ENCODE measurements around the gene HP1BP3. TPM values are rescaled to one million over a fixed set of nuclear protein-coding genes. Genes with fewer than 3 reads are reported as not detected.
"Not testable (repeated sequence)": the region's sequence is repeated elsewhere in the genome, so short reads cannot be mapped to it uniquely, and the experiment has no call there.

Gene HP1BP3, protein sequence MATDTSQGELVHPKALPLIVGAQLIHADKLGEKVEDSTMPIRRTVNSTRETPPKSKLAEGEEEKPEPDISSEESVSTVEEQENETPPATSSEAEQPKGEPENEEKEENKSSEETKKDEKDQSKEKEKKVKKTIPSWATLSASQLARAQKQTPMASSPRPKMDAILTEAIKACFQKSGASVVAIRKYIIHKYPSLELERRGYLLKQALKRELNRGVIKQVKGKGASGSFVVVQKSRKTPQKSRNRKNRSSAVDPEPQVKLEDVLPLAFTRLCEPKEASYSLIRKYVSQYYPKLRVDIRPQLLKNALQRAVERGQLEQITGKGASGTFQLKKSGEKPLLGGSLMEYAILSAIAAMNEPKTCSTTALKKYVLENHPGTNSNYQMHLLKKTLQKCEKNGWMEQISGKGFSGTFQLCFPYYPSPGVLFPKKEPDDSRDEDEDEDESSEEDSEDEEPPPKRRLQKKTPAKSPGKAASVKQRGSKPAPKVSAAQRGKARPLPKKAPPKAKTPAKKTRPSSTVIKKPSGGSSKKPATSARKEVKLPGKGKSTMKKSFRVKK
- 100 to 1,000 TPM; 253 to 311 TPM for total RNA-seq

DNA sequence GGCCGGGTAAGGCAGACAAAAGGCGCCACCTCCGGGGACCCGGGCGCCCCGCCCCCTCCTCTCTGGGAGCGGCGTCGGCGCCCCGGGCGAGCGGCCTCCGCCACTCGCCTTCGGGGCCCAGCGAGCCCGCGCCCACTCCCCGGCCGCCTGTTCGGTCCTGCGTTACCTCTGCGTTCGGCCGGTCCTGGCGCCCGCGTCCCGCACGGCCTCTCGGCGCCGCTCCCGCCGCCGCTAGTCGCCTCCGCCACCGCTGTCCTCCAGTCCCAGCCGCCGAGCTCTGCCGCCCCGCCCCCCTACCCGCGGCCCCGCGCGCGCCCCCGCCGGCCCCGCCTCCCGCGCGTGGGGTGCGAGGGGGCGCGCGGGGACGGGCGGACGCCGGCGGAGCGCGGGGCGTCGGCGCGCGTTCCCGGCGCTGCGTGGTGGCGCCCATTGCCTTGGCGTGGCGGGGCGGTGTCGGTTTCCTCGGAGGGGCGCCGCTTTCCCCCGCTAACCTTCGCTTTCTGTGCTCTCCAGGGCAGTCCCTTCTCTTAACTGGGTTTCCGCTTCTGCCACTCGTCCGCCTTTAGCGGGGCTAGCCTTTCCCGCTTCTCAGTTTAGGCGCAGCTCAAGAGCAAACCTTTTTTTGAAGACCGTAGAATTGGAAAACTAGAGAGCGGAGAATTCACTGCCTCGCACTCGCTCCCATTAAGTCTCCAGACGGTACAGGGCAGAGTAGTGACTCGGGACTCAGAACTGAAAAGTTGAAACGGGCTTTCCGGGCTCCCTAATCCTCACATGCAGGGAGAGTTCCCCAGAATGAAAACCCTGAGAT is at the start of gene HP1BP3:
Gene HP1BP3, minus strand, starts transcription at position 279 of the 811 bp plus-strand sequence. CDS start 6,867 bp downstream, outside the sequence.
- H3K9me3 Mint-ChIP-seq, result no peaks in the 10 kb centered on the region

DNA sequence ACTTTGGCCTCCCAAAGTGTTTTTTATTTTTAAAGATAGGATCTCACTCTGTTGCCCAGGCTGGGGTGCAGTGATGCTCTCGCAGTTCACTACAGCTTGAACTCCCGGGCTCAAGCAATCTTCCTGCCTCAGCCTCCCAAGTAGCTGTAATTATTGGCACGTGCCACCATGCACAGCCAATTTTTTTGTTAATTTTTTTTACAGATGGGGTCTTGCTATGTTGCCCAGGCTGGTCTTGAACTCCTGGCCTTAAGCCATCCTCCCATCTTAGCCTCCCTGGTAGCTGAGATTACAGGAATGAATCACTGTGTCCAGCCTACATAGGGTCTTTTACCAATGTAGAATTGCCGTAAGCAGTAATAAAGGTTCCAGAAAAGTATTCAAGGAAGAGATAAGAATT is 49.1 kb upstream of the HP1BP3 start:
- DNase-seq (ENCODE audit: low spot score in 2 of 2) (no peak), ATAC-seq (no peak)
- Mint-ChIP-seq H3K36me3 (peaks cover 9 to 12% of the 10 kb centered on the region in 2 donors), H3K9me3 (no peaks in the 10 kb centered on the region), H3K27ac (no peak overlapping the region)

More for the DNA sequence above, at the start of gene HP1BP3:
- peak; percentile 85 for DNase-seq (ENCODE audit: low spot score in 2 of 2)
- Mint-ChIP-seq H3K27ac (peak within 1 kb of the TSS; percentile 98), H3K36me3 (peaks cover 11 to 12% of the 10 kb centered on the region in 2 donors)
- peak; percentile 60 to 69 for ATAC-seq

DNA sequence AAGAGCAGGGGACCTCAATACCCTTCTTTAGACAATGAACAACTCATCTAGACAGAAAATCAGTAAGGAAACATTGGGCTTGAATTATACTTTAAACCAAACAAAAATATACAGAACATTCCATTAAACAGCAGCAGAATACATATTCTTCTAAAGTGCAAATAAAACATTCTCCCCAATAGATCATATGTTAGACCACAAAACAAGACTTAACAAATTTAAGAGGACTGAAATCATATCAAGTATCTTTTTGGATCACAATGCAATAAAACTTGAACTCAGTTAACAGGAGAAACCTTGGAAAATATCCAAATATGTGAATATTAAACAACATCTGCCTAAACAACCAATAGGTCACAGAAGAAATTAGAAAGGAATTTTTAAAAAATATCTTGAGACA is 47.7 kb upstream of the HP1BP3 start:
- H3K36me3 Mint-ChIP-seq, result peaks cover 9 to 12% of the 10 kb centered on the region in 2 donors
- H3K9me3 Mint-ChIP-seq, result no peaks in the 10 kb centered on the region
- H3K27ac Mint-ChIP-seq, result no peak overlapping the region

DNA sequence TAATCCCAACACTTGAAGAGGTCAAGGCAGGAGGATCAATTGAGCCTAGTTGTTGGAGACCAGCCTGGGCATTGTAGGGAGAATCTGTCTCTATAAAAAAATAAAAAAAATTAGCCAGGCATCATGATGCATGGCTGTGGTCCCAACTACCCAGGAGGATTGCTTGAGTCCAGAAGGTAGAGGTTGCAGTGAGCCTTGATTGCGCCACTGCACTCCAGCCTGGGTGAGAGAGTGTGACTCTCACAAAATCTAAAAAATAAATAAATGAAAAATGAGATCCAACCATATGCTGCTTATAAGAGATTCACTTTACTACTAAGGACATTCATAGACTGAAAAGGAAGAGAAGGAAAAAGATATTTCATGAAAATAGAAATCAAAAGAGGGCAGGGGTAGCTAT is 47.1 kb upstream of the HP1BP3 start:
- ATAC-seq (no peak), DNase-seq (ENCODE audit: low spot score in 2 of 2) (no peak)
- Mint-ChIP-seq H3K27ac (no peak overlapping the region), H3K9me3 (no peaks in the 10 kb centered on the region), H3K36me3 (peaks cover 9 to 12% of the 10 kb centered on the region in 2 donors)

More for the DNA sequence above, 47.7 kb upstream of the HP1BP3 start:
- ATAC-seq (no peak), DNase-seq (ENCODE audit: low spot score in 2 of 2) (no peak)

DNA sequence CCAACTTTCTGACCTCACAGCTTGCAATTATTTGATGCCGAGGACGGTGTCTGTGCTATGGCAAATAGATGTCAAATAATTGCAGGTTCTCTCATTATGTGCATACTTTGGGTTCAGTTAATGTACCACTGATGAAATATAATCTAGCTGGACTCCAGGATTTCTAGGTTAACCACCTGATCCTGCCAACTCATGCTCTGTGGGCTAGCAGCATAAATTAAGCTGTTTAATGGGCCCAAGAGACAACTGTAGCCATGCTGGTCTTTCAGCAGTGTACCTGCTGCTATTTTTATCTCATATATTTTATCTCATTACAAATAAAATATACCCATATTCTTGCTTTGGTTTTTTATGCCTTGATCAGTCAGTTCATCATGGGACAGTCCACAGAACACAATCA is 43.3 kb upstream of the HP1BP3 start:
- no peaks in the 10 kb centered on the region for H3K9me3 Mint-ChIP-seq
- ATAC-seq (no peak), DNase-seq (ENCODE audit: low spot score in 2 of 2) (no peak)
- H3K27ac Mint-ChIP-seq, result no peak overlapping the region
- peaks cover 9 to 12% of the 10 kb centered on the region in 2 donors for H3K36me3 Mint-ChIP-seq

DNA sequence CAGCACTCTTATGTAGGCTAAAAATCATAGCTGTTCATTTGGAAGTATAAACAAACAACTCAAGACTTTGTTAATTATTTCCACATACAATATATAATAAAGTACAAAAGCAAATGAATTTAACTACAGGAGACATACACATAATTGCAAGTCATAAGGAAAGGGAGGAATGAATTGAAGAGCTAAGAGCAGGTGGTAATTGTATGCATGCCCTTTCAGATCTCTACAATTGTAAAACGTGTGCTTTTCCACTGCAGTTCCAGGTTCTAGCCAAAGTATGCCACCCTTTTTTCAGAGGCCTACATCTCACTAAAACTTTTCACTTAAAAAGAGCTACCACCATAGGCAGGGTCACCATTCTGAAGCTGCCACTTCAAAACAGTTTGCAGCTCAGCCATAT is 42.8 kb upstream of the HP1BP3 start:
- Mint-ChIP-seq H3K36me3 (peaks cover 7 to 12% of the 10 kb centered on the region in 2 donors), H3K27ac (no peak overlapping the region), H3K9me3 (no peaks in the 10 kb centered on the region)
- ATAC-seq, result no peak
- DNase-seq (ENCODE audit: low spot score in 2 of 2), result no peak

DNA sequence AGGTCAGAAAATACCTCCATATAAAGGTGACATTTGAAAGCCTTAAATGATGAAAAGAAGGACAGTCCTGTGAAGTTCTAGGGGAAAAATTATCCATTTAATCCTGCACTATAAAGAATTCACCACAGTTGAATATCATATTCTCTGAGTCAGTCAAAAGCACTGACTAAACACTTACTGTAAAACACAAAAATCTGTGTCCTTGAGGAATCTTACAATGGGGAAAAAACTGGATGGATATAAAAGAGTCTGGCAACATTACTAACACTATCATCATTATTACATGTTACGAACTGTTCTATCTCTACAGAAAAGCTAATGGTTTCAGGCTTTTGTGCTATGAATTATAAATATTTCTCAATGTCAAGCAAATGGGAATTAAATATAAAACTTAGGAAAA is 42.4 kb upstream of the HP1BP3 start:
- Mint-ChIP-seq H3K36me3 (peaks cover 3 to 12% of the 10 kb centered on the region in 2 donors), H3K27ac (no peak overlapping the region), H3K9me3 (no peaks in the 10 kb centered on the region)
- DNase-seq (ENCODE audit: low spot score in 2 of 2) (no peak), ATAC-seq (no peak)

DNA sequence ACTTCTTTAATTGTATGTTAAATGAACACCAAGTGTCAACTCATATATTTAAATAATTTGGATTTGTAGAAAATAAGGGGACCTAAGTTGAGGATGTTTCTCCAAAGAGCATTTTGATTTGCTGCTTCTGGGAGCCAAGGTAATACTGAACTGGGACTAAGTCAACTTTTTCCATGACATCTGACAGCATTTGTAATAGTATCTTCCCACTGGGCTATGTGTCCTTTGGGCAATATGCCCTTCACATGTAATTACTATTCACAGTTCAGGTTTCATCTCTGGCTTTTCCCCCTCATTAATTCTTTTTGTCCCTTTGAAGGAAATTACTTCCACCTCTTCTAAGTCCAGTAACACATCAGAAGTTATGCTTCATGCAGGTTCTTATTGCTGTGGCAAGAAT is 36.7 kb upstream of the HP1BP3 start:
- DNase-seq (ENCODE audit: low spot score in 2 of 2) (no peak), ATAC-seq (no peak)
- no peak overlapping the region for H3K27ac Mint-ChIP-seq
- H3K9me3 Mint-ChIP-seq, result no peaks in the 10 kb centered on the region
- no peaks in the 10 kb centered on the region for H3K36me3 Mint-ChIP-seq

DNA sequence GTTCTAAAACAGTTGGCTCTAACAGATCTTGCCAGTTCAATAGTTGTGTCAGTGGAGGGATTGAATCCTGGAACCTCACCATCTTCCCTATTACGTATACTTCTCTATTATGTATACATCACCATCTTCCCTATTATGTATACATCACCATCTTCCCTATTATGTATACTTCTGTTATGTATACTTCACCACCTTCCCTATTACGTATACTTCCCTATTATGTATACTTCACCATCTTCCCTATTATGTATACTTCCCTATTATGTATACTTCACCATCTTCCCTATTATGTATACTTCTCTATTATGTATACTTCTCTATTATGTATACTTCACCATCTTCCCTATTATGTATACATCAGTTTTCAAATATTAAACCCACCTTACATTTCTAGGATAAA is 34.4 kb upstream of the HP1BP3 start:
- DNase-seq (ENCODE audit: low spot score in 2 of 2), result no peak
- Mint-ChIP-seq H3K36me3 (no peaks in the 10 kb centered on the region), H3K9me3 (no peaks in the 10 kb centered on the region), H3K27ac (no peak overlapping the region)
- ATAC-seq, result no peak

DNA sequence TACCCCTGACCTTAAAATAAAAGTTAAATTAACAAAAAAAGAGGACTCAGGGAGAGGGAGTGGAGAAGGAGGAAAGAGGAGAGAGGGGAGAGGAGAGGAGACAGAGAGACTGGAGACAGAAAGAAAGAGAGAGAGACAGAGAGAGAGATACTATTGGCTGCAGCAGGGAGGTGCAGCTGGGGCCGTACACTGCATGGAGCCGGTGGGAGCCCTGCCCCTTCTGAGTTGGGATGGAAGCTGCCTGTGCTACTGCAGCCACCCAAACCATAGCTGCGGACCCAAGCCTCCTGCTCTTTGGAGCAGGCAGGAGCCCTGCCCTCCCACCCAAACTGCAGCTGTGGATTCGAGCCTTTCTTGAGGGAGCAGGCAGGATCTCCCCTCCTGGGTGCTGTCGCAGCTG is 32.7 kb upstream of the HP1BP3 start:
- ATAC-seq (no peak), DNase-seq (ENCODE audit: low spot score in 2 of 2) (no peak)
- Mint-ChIP-seq H3K9me3 (no peaks in the 10 kb centered on the region), H3K27ac (peak overlapping the region in 1 of 2 donors; percentile 81), H3K36me3 (no peaks in the 10 kb centered on the region)

DNA sequence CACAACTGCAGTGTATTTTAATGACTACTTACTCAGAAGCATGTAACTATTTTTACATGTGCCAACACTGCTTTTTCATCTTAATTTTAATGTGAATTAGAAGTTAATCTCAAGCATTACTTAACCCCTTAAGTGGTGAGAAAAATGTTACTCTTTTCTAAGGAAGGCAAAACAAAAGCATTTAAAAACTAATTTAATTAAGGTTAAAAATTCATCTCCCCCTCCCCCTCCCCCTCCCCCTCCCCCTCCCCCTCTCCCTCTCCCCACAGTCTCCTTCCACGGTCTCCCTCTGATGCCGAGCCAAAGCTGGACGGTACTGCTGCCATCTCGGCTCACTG is 27.4 kb upstream of the HP1BP3 start:
- ATAC-seq (no peak), DNase-seq (ENCODE audit: low spot score in 2 of 2) (no peak)
- no peaks in the 10 kb centered on the region for H3K9me3 Mint-ChIP-seq
- H3K27ac Mint-ChIP-seq, result no peak overlapping the region
- H3K36me3 Mint-ChIP-seq, result no peaks in the 10 kb centered on the region

DNA sequence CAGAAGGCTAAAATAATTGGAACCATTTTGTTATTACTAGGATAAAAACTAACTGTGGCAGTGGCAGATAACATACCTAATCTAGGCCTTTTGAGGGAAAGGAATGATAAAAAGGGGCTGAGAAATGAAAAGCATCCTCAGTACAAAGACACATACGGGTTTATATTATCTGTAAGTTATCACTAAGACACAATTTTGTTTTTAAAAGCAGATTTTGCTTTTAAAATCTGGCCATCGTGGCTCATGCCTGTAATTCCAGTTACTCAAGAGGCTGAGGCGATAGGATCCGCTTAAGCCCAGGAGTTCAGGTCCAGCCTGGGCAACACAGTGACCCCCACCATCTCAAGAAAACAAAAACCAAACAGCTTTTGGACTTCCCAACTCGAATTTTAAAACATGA is 24.8 kb upstream of the HP1BP3 start:
- Mint-ChIP-seq H3K9me3 (no peaks in the 10 kb centered on the region), H3K36me3 (no peaks in the 10 kb centered on the region), H3K27ac (no peak overlapping the region)
- DNase-seq (ENCODE audit: low spot score in 2 of 2) (no peak), ATAC-seq (no peak)

DNA sequence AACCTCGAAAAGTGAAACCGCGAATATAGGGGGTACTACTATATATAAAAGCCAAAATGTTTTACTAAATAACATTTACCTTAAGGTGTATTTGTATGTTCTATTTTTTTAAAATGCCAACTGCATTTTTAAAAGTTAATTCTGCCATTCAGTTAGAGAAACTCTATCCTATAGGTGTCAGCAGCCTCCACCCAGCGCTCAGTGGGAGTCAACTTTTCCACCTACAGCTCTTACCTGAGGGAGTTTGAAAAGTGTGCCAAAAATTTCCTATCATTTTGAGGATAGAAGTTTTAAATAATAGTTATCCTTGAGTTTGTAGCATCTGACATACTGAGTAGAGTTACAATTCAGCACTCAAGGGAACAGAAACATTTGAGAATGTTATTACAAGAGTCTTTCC is 6.1 kb upstream of the HP1BP3 start:
- H3K9me3 Mint-ChIP-seq, result no peaks in the 10 kb centered on the region

DNA sequence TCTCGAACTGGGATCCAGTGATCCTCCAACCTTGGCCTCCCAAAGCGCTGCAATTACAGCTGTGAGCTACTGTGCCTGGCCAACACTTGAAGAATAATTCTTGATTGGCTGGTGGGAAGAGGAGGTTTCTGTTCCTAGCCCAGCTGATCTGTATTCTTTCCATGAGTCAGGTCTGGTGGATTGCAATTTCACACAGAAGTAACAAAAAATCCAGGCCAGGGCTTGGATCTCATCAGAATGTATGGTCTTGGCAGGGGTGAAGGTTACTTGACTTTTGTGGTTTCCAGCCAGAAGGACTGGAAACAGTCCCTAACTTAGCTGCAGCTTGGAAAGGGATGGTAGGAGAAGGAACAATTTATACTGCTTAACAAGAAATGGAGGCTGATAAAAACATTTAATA is 5.1 kb upstream of the HP1BP3 start:
- Mint-ChIP-seq H3K9me3 (no peaks in the 10 kb centered on the region), H3K27ac (no peak overlapping the region), H3K36me3 (no peaks in the 10 kb centered on the region)
- no peak for ATAC-seq
- DNase-seq (ENCODE audit: low spot score in 2 of 2), result no peak

More for the DNA sequence above, 6.1 kb upstream of the HP1BP3 start:
- no peaks in the 10 kb centered on the region for H3K36me3 Mint-ChIP-seq
- no peak for DNase-seq (ENCODE audit: low spot score in 2 of 2)
- no peak overlapping the region for H3K27ac Mint-ChIP-seq
- ATAC-seq, result no peak

DNA sequence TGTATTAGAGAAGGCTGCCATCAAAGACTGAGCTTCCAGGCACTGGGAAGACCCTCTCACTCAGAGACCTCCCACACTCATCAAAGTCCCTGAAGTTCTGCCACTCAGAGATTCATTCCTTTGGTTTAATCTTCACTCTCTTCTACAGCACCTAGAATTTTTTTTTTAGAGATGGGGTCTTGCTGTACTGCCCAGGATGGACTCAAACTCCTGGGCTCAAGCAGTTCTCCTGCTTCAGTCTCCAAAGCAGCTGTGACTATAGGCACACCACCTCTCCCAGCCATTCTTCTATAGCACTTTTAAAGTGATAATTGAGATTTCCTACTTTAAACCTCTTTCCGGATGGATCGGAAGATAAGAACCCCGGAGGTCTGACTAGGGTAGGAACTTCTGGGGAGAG is 3.7 kb upstream of the HP1BP3 start:
- DNase-seq (ENCODE audit: low spot score in 2 of 2) (no peak), ATAC-seq (no peak)
- H3K36me3 Mint-ChIP-seq, result peaks cover 5 to 6% of the 10 kb centered on the region in 2 donors
- no peak overlapping the region for H3K27ac Mint-ChIP-seq
- H3K9me3 Mint-ChIP-seq, result no peaks in the 10 kb centered on the region

DNA sequence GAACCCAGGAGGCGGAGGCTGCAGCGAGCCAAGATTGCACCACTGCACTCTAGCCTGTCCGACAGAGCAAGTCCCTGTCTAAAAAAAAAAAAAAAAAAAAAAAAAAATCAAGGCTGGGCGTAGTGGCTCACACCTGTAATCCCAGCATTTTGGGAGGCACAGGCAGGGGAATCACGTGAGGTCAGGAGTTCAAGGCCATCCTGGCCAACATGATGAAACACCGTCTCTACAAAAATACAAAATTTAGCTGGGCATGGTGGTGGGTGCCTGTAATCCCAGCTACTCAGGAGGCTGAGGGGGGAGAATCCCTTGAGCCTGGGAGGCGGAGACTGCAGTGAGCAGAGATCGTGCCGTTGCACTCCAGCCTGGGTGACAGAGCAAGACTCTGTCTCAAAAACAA is 2.5 kb upstream of the HP1BP3 start:
- H3K36me3 Mint-ChIP-seq, result peaks cover 11 to 12% of the 10 kb centered on the region in 2 donors
- not testable (repeated sequence) for DNase-seq (ENCODE audit: low spot score in 2 of 2); H3K27ac Mint-ChIP-seq; H3K9me3 Mint-ChIP-seq; ATAC-seq
